ENCODE data around the gene TYMP.

TYMP gene

DNA sequence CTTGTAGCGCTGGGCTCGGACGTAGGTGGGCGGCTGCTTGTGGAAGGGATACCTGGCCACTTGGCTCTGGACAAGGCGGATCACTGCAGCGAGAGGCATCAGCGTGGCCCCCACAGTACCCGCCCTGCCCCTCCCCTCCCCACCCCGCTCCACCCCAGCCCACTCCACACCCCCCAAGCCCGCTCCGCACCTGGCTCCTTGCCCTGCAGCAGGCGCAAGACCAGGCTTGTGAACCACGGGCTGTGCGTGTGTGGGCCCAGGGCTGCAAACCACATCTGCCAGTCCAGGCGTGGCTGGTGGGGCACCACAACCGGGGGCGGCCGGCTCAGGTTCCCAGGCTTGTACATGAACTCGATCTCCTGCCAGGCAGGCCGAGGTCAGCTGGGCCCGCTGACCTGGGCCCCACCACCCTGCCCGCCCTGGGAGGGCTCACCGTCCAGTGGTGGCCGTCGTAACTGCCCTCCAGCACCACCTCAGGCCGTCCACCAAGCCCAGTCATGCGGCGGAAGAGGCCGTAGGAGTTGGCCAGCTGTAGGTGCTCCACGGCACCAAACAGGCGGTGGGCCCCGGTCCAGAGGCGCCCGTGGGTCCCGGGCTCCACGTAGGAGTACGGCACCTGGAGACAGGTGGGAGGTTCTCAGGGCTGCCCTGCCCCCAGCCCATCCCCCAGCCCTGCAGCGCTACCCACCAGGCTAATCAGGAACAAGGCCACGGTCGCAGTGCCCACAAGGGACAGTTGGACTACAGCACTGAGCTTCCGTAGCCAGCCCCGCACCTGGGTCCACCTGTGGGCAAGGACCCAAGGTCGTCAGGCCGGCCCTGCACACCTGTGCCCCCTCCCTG is 25.2 kb downstream of the TYMP start:
- CTCF ChIA-PET: no interaction called here
- peaks cover 8% of the 10 kb centered on the region for H3K4me1 ChIP-seq (ENCODE audit: control insufficient read depth, insufficient read depth, low read length)
- POLR2A ChIA-PET: no interaction called here

DNA sequence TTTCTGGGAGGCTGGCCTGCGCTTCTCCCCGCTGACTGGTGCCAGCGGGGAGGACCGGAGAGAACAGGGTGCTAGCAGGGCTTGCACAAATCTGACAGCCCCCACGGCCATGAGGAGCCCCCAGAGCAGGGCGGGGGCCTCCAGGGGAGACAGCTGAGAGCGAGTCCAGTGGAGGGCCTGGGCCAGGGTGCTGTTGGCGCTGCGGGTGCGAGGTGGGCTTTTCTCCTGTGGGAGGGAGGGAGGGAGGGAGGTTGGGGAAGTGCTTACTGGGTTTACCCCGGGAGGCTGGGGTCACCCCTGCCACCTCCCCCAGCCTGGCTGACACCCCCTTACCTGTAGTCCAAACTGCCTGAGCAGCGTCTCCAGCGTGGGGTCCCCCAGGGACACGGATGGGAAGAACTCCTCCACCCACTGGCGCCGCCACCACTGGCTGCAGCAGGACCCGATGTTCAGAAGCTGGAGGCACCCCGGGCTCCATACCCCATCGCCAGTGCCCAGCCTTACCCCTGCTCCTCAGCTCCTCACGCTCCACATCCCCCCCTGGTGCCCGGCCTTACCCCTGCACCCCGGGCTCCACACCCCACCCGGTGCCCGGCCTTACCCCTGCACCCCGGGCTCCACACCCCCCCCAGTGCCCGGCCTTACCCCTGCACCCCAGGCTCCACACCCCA is 26.2 kb downstream of the TYMP start:
- Histone ChIP-seq H3K9me3 (ENCODE audit: control insufficient read depth, insufficient read depth, low read depth, low read length) (no peaks in the 10 kb centered on the region), H3K4me3 (ENCODE audit: low read depth, low read length) (no peak overlapping the region), H3K36me3 (ENCODE audit: control insufficient read depth in 2 of 2, insufficient read depth in 1 of 2, low read length in 2 of 2) (peaks cover 0 to 37% of the 10 kb centered on the region in 2 experiments; a peak in 1 of 3 replicates), H3K4me1 (ENCODE audit: control insufficient read depth, insufficient read depth, low read length) (peaks cover 3% of the 10 kb centered on the region), H3K27ac (ENCODE audit: extremely low read depth, low read depth, low read length) (no peak overlapping the region)
- ChIA-PET CTCF (no interaction called here), POLR2A (interaction anchor here (3.3 kb wide), 1 partner anchor 22 kb away, joined by 12 read pairs; the partner anchor contains the start of gene SCO2)
- TF ChIP-seq ZNF19 (tag by site-specific recombination; IDR thresholded peaks at IDR 0.05; ENCODE audit: low read depth): no peak
- TF ChIP-seq ZNF184 (tag by site-specific recombination; IDR thresholded peaks at IDR 0.05): no peak
- TF ChIP-seq, protein P1, sequence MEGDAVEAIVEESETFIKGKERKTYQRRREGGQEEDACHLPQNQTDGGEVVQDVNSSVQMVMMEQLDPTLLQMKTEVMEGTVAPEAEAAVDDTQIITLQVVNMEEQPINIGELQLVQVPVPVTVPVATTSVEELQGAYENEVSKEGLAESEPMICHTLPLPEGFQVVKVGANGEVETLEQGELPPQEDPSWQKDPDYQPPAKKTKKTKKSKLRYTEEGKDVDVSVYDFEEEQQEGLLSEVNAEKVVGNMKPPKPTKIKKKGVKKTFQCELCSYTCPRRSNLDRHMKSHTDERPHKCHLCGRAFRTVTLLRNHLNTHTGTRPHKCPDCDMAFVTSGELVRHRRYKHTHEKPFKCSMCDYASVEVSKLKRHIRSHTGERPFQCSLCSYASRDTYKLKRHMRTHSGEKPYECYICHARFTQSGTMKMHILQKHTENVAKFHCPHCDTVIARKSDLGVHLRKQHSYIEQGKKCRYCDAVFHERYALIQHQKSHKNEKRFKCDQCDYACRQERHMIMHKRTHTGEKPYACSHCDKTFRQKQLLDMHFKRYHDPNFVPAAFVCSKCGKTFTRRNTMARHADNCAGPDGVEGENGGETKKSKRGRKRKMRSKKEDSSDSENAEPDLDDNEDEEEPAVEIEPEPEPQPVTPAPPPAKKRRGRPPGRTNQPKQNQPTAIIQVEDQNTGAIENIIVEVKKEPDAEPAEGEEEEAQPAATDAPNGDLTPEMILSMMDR (tag by site-specific recombination; IDR thresholded peaks at IDR 0.05): 0 out of 2 replicates have a peak, but pooled peaks have one; percentile 24
- no peak for TF ChIP-seq ZNF350 (tag by site-specific recombination; IDR thresholded peaks at IDR 0.05)
- no peak for TF ChIP-seq ZNF473 (tag by site-specific recombination; IDR thresholded peaks at IDR 0.05)
- TF ChIP-seq WT1 (tag by site-specific recombination; IDR thresholded peaks at IDR 0.05): no peak
- TF ChIP-seq, protein P2, sequence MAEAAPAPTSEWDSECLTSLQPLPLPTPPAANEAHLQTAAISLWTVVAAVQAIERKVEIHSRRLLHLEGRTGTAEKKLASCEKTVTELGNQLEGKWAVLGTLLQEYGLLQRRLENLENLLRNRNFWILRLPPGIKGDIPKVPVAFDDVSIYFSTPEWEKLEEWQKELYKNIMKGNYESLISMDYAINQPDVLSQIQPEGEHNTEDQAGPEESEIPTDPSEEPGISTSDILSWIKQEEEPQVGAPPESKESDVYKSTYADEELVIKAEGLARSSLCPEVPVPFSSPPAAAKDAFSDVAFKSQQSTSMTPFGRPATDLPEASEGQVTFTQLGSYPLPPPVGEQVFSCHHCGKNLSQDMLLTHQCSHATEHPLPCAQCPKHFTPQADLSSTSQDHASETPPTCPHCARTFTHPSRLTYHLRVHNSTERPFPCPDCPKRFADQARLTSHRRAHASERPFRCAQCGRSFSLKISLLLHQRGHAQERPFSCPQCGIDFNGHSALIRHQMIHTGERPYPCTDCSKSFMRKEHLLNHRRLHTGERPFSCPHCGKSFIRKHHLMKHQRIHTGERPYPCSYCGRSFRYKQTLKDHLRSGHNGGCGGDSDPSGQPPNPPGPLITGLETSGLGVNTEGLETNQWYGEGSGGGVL (tag by site-specific recombination; IDR thresholded peaks at IDR 0.05): no peak
- TF ChIP-seq ZNF324 (tag by site-specific recombination; IDR thresholded peaks at IDR 0.05): no peak

More for the DNA sequence above, 25.2 kb downstream of the TYMP start:
- Histone ChIP-seq H3K36me3 (ENCODE audit: control insufficient read depth in 2 of 2, insufficient read depth in 1 of 2, low read length in 2 of 2) (peaks cover 0 to 37% of the 10 kb centered on the region in 2 experiments; a peak in 1 of 3 replicates), H3K27ac (ENCODE audit: extremely low read depth, low read depth, low read length) (no peak overlapping the region), H3K4me3 (ENCODE audit: low read depth, low read length) (no peak overlapping the region), H3K9me3 (ENCODE audit: control insufficient read depth, insufficient read depth, low read depth, low read length) (no peaks in the 10 kb centered on the region)
- TF ChIP-seq KLF1 (tag by site-specific recombination; IDR thresholded peaks at IDR 0.05): peak; percentile 79
- TF ChIP-seq MZF1 (tag by site-specific recombination; IDR thresholded peaks at IDR 0.05; ENCODE audit: borderline replicate concordance): no peak
- TF ChIP-seq ZFP69B (tag by site-specific recombination; IDR thresholded peaks at IDR 0.05): peak; percentile 44; the same call in 1 of the 2 replicates
- TF ChIP-seq ZBTB7A (tag by site-specific recombination; IDR thresholded peaks at IDR 0.05; ENCODE audit: low read depth): no peak
- 0 out of 2 replicates have a peak, but pooled peaks have one; percentile 6 for TF ChIP-seq ZBTB8A (tag by site-specific recombination; IDR thresholded peaks at IDR 0.05)
- TF ChIP-seq, protein P3, sequence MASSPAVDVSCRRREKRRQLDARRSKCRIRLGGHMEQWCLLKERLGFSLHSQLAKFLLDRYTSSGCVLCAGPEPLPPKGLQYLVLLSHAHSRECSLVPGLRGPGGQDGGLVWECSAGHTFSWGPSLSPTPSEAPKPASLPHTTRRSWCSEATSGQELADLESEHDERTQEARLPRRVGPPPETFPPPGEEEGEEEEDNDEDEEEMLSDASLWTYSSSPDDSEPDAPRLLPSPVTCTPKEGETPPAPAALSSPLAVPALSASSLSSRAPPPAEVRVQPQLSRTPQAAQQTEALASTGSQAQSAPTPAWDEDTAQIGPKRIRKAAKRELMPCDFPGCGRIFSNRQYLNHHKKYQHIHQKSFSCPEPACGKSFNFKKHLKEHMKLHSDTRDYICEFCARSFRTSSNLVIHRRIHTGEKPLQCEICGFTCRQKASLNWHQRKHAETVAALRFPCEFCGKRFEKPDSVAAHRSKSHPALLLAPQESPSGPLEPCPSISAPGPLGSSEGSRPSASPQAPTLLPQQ (tag by site-specific recombination; IDR thresholded peaks at IDR 0.05): peak; percentile 35; the same call in 1 of the 2 replicates
- peak; percentile 51 for TF ChIP-seq ZFHX2 (tag by site-specific recombination; conservative IDR thresholded peaks at IDR 0.05)
- no peak for TF ChIP-seq KLF9 (tag by site-specific recombination; IDR thresholded peaks at IDR 0.05; ENCODE audit: low read depth)
- no peak for TF ChIP-seq KLF10 (tag by site-specific recombination; IDR thresholded peaks at IDR 0.05)
- no peak for TF ChIP-seq ZNF560 (tag by site-specific recombination; IDR thresholded peaks at IDR 0.05; ENCODE audit: borderline replicate concordance)
- peak; percentile 45; the same call in 1 of the 2 replicates for TF ChIP-seq EGR2 (tag by site-specific recombination; IDR thresholded peaks at IDR 0.05; ENCODE audit: low read depth)
- no peak for TF ChIP-seq ZNF654 (tag by site-specific recombination; IDR thresholded peaks at IDR 0.05; ENCODE audit: low read depth)
